GM12878 (cell line): ENCODE data around the gene GRB10. TPM values are rescaled to one million over a fixed set of nuclear protein-coding genes. Genes with fewer than 3 reads are reported as not detected.

ENCODE experiments used
- ATAC-seq: fragments of 200-7000 bp; cut with Tn5 transposase; 3 replicates; pipeline ENCODE4 v1.9.1; 2020; ENCODE audit warnings: mild to moderate bottlenecking, moderate library complexity
- BruUV-seq: library from RNA; stranded (reverse); fragments of 400-500 nt; replicated peaks from 2 replicates; lab custom pipeline; 2021; lab: Mats Ljungman, UMichigan
- CTCF ChIA-PET: fragments of 300-600 bp; sonication (Branson Sonifier 250); formaldehyde crosslinking; extraction: SDS; loops from one replicate; lab custom pipeline; 2021; ENCODE audit warnings: inconsistent platforms; lab: Yijun Ruan, JAX
- POLR2A ChIA-PET: fragments of 350-600 bp; formaldehyde crosslinking; extraction: SDS; loops from one replicate; lab custom pipeline; 2021; ENCODE audit warnings: inconsistent platforms; lab: Charles Lee
- RAD21 ChIA-PET: fragments of 300-600 bp; sonication (Branson Sonifier 250); formaldehyde crosslinking; loops from one replicate; lab custom pipeline; 2023; ENCODE audit warnings: antibody characterized with exemption; ENCODE audit not compliant: unreplicated experiment; lab: Charles Lee
- SMC1A ChIA-PET: fragments of 300-600 bp; sonication (Branson Sonifier 250); formaldehyde crosslinking; loops from one replicate; lab custom pipeline; 2023; ENCODE audit not compliant: unreplicated experiment, uncharacterized antibody; lab: Charles Lee
- DNase-seq: peaks from one replicate; pipeline ENCODE4 v3.0.0-alpha.2; 2011; ENCODE audit warnings: low read depth, low spot score
- FAIRE-seq: peaks from 3 replicates; lab custom pipeline; 2011; peaks lifted over from hg19 to GRCh38; lab: Jason Lieb, UNC
- H2AFZ ChIP-seq: 2 replicates; pipeline ENCODE4 v1.6.0; 2011; ENCODE audit warnings: low read depth, low read length, control low read depth; ENCODE audit not compliant: control insufficient read depth
- H3K27ac ChIP-seq: 2 replicates; pipeline ENCODE4 v1.5.1; 2011; ENCODE audit warnings: control low read depth; ENCODE audit not compliant: control insufficient read depth, insufficient read depth
- H3K27me3 ChIP-seq, 2 experiments: replicated peaks in 1 of 2; 2 replicates each; pipeline versions ENCODE4 v1.6.0 to v1.6.1; 2011; ENCODE audit warnings: low read length in 1 of 2; ENCODE audit not compliant: control insufficient read depth in 2 of 2, insufficient read depth in 2 of 2
- H3K36me3 ChIP-seq, 2 experiments: 2 replicates each; pipeline ENCODE4 v1.5.1; 2011; ENCODE audit warnings: low read length in 1 of 2; ENCODE audit not compliant: control insufficient read depth in 2 of 2, insufficient read depth in 2 of 2
- H3K4me1 ChIP-seq: 2 replicates; pipeline ENCODE4 v1.6.1; 2011; ENCODE audit warnings: mild to moderate bottlenecking, low read length, moderate library complexity, mixed read lengths; ENCODE audit not compliant: control insufficient read depth, insufficient read depth
- H3K4me2 ChIP-seq: 2 replicates; pipeline ENCODE4 v1.6.0; 2011; ENCODE audit warnings: control low read depth; ENCODE audit not compliant: control insufficient read depth, insufficient read depth
- H3K4me3 ChIP-seq: fragments of 200-600 bp; sonication (generic); 2 replicates; pipeline ENCODE4 v1.5.1; 2016
- H3K79me2 ChIP-seq: 2 replicates; pipeline ENCODE4 v1.6.0; 2011; ENCODE audit warnings: low read length; ENCODE audit not compliant: control insufficient read depth, insufficient read depth
- H3K9ac ChIP-seq: 2 replicates; pipeline ENCODE4 v1.8.0; 2011; ENCODE audit warnings: low read length, control low read depth, mixed read lengths; ENCODE audit not compliant: control insufficient read depth, insufficient read depth
- H3K9me3 ChIP-seq: replicated peaks from 3 replicates; pipeline ENCODE4 v1.5.1; 2011; ENCODE audit warnings: mild to moderate bottlenecking, low read length; ENCODE audit not compliant: control insufficient read depth, insufficient read depth
- H4K20me1 ChIP-seq: 2 replicates; pipeline ENCODE4 v1.6.0; 2011; ENCODE audit not compliant: control insufficient read depth, insufficient read depth
- BCLAF1 ChIP-seq: fragments of 450-650 bp; IDR thresholded peaks from 2 replicates; pipeline ENCODE4 v1.6.1; 2017; ENCODE audit warnings: antibody characterized with exemption, mild to moderate bottlenecking, moderate library complexity
- EED ChIP-seq: sonication (generic); IDR thresholded peaks from 2 replicates; pipeline ENCODE4 v1.6.1; 2016; ENCODE audit warnings: antibody characterized with exemption, low read depth
- KAT2A ChIP-seq: conservative IDR thresholded peaks from 2 replicates; pipeline ENCODE4 v1.6.1; 2011; ENCODE audit warnings: low read depth, low read length; ENCODE audit not compliant: control insufficient read depth
- NFYA ChIP-seq: IDR thresholded peaks from 2 replicates; pipeline ENCODE4 v1.6.1; 2011; ENCODE audit warnings: low read depth, mild to moderate bottlenecking, low read length, improper control_type of control experiment, borderline replicate concordance
- NR2C1 ChIP-seq: fragments of 450-650 bp; IDR thresholded peaks from 2 replicates; pipeline ENCODE4 v1.6.1; 2017; ENCODE audit warnings: antibody characterized with exemption, mild to moderate bottlenecking, moderate library complexity
- RAD21 ChIP-seq: IDR thresholded peaks from 2 replicates; pipeline ENCODE4 v1.6.1; 2011; ENCODE audit warnings: mild to moderate bottlenecking, low read depth, low read length, moderate library complexity; ENCODE audit not compliant: insufficient read depth
- RBBP5 ChIP-seq: fragments of 200-600 bp; sonication (generic); conservative IDR thresholded peaks from 2 replicates; pipeline ENCODE4 v1.6.1; 2016
- RELA ChIP-seq: fragments of 450-650 bp; IDR thresholded peaks from 2 replicates; pipeline ENCODE4 v1.8.0; 2014; ENCODE audit warnings: borderline replicate concordance; ENCODE audit not compliant: partially characterized antibody
- RUNX3 ChIP-seq: IDR thresholded peaks from 2 replicates; pipeline ENCODE4 v1.6.1; 2012; ENCODE audit warnings: low read length, inconsistent platforms
- SMAD1 ChIP-seq: fragments of 450-650 bp; IDR thresholded peaks from 2 replicates; pipeline ENCODE4 v1.6.1; 2018; ENCODE audit warnings: mild to moderate bottlenecking, low read depth; ENCODE audit not compliant: partially characterized antibody
- TCF3 ChIP-seq: IDR thresholded peaks from 2 replicates; pipeline ENCODE4 v1.6.1; 2012; ENCODE audit warnings: low read depth, mild to moderate bottlenecking, low read length, borderline replicate concordance; ENCODE audit not compliant: insufficient read depth
- ZBED1 ChIP-seq: IDR thresholded peaks from 2 replicates; pipeline ENCODE4 v1.6.1; 2016; ENCODE audit warnings: borderline replicate concordance
- ZBTB4 ChIP-seq: fragments of 450-650 bp; formaldehyde crosslinking; IDR thresholded peaks from 2 replicates; pipeline ENCODE4 v1.4.0; 2022; ENCODE audit warnings: mild to moderate bottlenecking, moderate library complexity
- ZNF622 ChIP-seq: fragments of 450-650 bp; IDR thresholded peaks from 2 replicates; pipeline ENCODE4 v1.6.1; 2017; ENCODE audit warnings: mild to moderate bottlenecking, inconsistent platforms
- ZSCAN29 ChIP-seq: fragments of 450-650 bp; IDR thresholded peaks from 2 replicates; pipeline ENCODE4 v1.6.1; 2017; ENCODE audit warnings: mild to moderate bottlenecking, moderate library complexity
- WGBS: methylation state at CpG from one replicate; pipeline ENCODE4 v1.1.6; 2016; ENCODE audit warnings: low lambda C conversion rate; ENCODE audit not compliant: insufficient replicate concordance, insufficient coverage; ENCODE audit errors: missing lambda C conversion rate; 5-methylcytosine and 5-hydroxymethylcytosine counted together
- in situ Hi-C: fragments of 300-500 bp; cut with MboI; formaldehyde crosslinking; loops from 9 replicates; pipeline ENCODE4 v1.14.3; 2018; ENCODE audit warnings: mixed read lengths
- intact Hi-C: fragments of 100-400 bp; cut with micrococcal nuclease; formaldehyde crosslinking; loops from one replicate; pipeline ENCODE4 v1.14.2; 2022; ENCODE audit not compliant: unreplicated experiment
- polyA plus RNA-seq, 11 experiments: library from polyadenylated mRNA; depleted of rRNA in 4 of 11; unstranded in 6 of 11; stranded (reverse) in 5 of 11; fragments of >200 nt; fragmentation: Nextera tagmentation in 4 of 11; fragmentation: Illumina TruSeq in 1 of 11; extraction: Ambion mirVana in 4 of 11; extraction: Trizol in 1 of 11; gene quantifications; 1 replicate in 1 of 11; 2 replicates in 10 of 11; pipeline versions ENCODE4 v1.2.1 to v1.2.3, GENCODE V29; 2011 to 2016; ENCODE audit warnings: inconsistent platforms in 2 of 11, missing spikeins in 2 of 11, low read depth in 1 of 11
- total RNA-seq, 4 experiments: library from RNA; depleted of rRNA in 3 of 4; stranded (reverse); fragments of >200 nt in 3 of 4; fragmentation: Illumina TruSeq in 1 of 4; extraction: Trizol in 1 of 4; gene quantifications; 2 replicates each; pipeline versions ENCODE4 v1.2.1 to v1.2.3, GENCODE V29; 2013 to 2021

The GRB10 gene
- total and polyA plus RNA-seq, 10 of the 15 experiments (the other 5 are each of a cell fraction or from before 2014, with no cell fraction given) = 0.04 to 0.33 TPM; not detected in 8

GRCh38 chr7:50775231-50775630 is 7.5 kb downstream of the GRB10 start:
- no peaks in the 10 kb centered on the region for H3K4me1 ChIP-seq
- intact Hi-C loops = no loop called here
- RAD21 ChIA-PET = no interaction called here
- no peaks in the 10 kb centered on the region for H3K9me3 ChIP-seq
- 0% methylated on average over 3 of the region's 3 CpGs for WGBS
- no peak overlapping the region for H3K9ac ChIP-seq
- no peaks in the 10 kb centered on the region for H3K36me3 ChIP-seq
- TF ChIP-seq BCLAF1 (no peak), TCF3 (no peak), ZSCAN29 (no peak), ZNF622 (no peak), KAT2A (no peak), NR2C1 (no peak), SMAD1 (no peak), RELA (no peak), RAD21 (no peak), RBBP5 (no peak), EED (no peak), RUNX3 (no peak), ZBTB4 (no peak), ZBED1 (no peak), NFYA (no peak)
- no peak overlapping the region for H3K27ac ChIP-seq
- SMC1A ChIA-PET = no interaction called here
- H4K20me1 ChIP-seq = no peaks in the 10 kb centered on the region
- CTCF ChIA-PET = interaction anchor here (0.6 kb wide), 1 partner anchor 46 kb away, joined by 3 read pairs; no protein-coding TSS in a partner anchor
- H3K27me3 ChIP-seq = no peaks in the 10 kb centered on the region; a peak in 1 of 4 replicates
- in situ Hi-C loops = no loop called here
- ATAC-seq (no peak), DNase-seq (no peak), FAIRE-seq (no peak)
- POLR2A ChIA-PET = no interaction called here
- no peak overlapping the region for H3K4me3 ChIP-seq
- H3K4me2 ChIP-seq = no peak overlapping the region
- no peaks in the 10 kb centered on the region for H3K79me2 ChIP-seq
- H2AFZ ChIP-seq = no peak overlapping the region
- no TSS peak for BruUV-seq
